ENCODE results near the gene SH2D1B.

The SH2D1B gene

DNA sequence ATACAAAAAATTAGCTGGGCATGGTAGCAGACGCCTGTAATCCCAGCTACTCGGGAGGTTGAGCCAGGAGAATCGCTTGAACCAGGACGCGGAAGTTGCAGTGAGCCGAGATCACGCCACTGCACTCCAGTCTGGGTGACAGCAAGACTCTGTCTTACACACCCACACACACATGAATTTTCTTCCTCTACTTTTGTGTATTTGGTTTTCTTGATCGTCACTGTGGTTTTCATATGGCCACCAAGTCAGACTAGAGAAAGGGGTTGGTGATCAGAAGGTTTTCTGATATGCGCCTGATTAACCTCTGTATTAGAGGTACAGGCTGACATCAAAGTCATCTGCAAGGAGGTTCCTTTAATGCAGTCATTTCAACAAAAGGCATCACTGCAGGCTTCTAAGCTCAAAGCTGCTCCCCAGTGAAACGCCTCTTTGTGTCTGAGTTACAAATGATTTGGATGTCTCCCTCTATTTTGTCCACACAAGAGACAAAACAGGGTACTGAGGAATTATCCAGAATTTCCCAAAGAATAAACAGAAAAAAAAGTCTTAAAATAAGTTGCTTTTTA, 11.1 kb downstream of the SH2D1B start:
- DNase-seq (ENCODE audit: low read depth in 1 of 2, low spot score in 1 of 2): no peak
- H3K27me3 ChIP-seq (ENCODE audit: insufficient read depth, poor library complexity, severe bottlenecking): peaks cover 14% of the 10 kb centered on the region
- no peak overlapping the region for H3K27ac ChIP-seq (replicated peaks)
- H3K4me3 ChIP-seq (replicated peaks; ENCODE audit: insufficient read depth, low read length): no peak overlapping the region
- TF ChIP-seq GABPA (IDR thresholded peaks at IDR 0.05; ENCODE audit: low read depth) (no peak), SPI1 (IDR thresholded peaks at IDR 0.05; ENCODE audit: borderline replicate concordance, low read depth) (no peak)
- TF ChIP-seq, protein P1, sequence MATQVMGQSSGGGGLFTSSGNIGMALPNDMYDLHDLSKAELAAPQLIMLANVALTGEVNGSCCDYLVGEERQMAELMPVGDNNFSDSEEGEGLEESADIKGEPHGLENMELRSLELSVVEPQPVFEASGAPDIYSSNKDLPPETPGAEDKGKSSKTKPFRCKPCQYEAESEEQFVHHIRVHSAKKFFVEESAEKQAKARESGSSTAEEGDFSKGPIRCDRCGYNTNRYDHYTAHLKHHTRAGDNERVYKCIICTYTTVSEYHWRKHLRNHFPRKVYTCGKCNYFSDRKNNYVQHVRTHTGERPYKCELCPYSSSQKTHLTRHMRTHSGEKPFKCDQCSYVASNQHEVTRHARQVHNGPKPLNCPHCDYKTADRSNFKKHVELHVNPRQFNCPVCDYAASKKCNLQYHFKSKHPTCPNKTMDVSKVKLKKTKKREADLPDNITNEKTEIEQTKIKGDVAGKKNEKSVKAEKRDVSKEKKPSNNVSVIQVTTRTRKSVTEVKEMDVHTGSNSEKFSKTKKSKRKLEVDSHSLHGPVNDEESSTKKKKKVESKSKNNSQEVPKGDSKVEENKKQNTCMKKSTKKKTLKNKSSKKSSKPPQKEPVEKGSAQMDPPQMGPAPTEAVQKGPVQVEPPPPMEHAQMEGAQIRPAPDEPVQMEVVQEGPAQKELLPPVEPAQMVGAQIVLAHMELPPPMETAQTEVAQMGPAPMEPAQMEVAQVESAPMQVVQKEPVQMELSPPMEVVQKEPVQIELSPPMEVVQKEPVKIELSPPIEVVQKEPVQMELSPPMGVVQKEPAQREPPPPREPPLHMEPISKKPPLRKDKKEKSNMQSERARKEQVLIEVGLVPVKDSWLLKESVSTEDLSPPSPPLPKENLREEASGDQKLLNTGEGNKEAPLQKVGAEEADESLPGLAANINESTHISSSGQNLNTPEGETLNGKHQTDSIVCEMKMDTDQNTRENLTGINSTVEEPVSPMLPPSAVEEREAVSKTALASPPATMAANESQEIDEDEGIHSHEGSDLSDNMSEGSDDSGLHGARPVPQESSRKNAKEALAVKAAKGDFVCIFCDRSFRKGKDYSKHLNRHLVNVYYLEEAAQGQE (IDR thresholded peaks at IDR 0.05; ENCODE audit: insufficient replicate concordance, low read depth): no peak
- TF ChIP-seq, protein P2, sequence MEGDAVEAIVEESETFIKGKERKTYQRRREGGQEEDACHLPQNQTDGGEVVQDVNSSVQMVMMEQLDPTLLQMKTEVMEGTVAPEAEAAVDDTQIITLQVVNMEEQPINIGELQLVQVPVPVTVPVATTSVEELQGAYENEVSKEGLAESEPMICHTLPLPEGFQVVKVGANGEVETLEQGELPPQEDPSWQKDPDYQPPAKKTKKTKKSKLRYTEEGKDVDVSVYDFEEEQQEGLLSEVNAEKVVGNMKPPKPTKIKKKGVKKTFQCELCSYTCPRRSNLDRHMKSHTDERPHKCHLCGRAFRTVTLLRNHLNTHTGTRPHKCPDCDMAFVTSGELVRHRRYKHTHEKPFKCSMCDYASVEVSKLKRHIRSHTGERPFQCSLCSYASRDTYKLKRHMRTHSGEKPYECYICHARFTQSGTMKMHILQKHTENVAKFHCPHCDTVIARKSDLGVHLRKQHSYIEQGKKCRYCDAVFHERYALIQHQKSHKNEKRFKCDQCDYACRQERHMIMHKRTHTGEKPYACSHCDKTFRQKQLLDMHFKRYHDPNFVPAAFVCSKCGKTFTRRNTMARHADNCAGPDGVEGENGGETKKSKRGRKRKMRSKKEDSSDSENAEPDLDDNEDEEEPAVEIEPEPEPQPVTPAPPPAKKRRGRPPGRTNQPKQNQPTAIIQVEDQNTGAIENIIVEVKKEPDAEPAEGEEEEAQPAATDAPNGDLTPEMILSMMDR (IDR thresholded peaks at IDR 0.05; ENCODE audit: insufficient read depth, low read length): no peak

DNA sequence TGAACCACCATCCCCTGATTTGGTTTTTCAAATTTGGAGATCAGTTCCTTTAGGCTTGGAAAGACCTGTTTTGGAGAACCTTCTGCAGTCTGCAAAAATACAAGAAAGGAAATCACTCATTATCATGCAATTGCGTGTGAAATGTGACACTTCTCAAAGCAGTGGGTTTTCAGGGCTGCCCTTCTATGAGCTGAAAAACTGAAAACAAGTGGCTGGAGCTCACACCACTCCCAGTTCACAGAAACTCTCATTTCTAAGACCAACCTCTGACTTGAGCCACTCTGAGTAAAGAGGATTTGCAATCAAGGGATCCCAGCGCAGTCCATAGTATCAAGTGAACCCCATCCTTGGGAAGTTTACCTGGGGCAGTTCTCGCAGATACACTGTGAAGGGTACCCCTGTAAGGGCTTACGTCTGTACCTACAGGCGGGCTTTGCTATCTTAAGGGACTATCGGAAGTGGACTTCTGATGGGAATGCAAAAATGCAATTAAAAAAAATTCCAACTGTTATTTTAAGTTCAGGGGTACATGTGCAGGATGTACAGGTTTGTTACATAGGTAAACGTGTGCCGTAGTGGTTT, 12.8 kb downstream of the SH2D1B start:
- Histone ChIP-seq H3K27ac (replicated peaks) (no peak overlapping the region), H3K4me3 (replicated peaks; ENCODE audit: insufficient read depth, low read length) (no peak overlapping the region), H3K27me3 (ENCODE audit: insufficient read depth, poor library complexity, severe bottlenecking) (peaks cover 16% of the 10 kb centered on the region)
- TF ChIP-seq GABPA (IDR thresholded peaks at IDR 0.05; ENCODE audit: low read depth): no peak
- TF ChIP-seq SPI1 (IDR thresholded peaks at IDR 0.05; ENCODE audit: borderline replicate concordance, low read depth): no peak
- TF ChIP-seq, protein P2 (IDR thresholded peaks at IDR 0.05; ENCODE audit: insufficient read depth, low read length): no peak
- TF ChIP-seq, protein P1 (IDR thresholded peaks at IDR 0.05; ENCODE audit: insufficient replicate concordance, low read depth): no peak
- no peak for DNase-seq (ENCODE audit: low read depth in 1 of 2, low spot score in 1 of 2)

DNA sequence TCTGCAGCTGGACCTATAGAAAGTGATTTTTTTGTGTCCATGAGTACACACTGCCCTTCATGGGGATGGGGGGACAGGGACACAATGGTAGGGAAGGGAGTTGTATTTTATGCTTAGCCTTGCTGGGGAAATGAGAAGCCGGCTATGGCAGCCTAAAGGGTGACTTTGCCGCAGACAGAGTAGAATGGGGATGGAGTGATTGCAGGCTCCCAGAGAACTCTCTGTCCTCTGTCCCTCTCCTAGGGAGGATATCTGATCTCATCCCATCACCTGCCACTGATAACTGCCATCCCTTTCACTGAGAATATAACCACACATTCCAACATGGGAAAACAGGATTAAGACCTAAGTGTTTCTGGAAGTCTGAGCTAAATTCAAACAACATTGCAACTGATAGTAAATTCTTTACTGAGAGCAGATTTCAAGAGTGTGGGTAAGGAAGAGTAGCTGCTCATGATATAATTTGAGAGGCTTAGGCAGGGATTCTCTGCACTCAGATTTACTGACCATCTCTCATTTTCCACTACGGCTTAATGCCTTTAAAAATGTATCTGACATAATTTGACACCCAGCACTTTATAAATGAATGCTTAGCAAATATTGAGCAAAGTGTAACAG, 13.9 kb downstream of the SH2D1B start:
- no peak overlapping the region for H3K4me3 ChIP-seq (replicated peaks; ENCODE audit: insufficient read depth, low read length)
- H3K27ac ChIP-seq (replicated peaks): no peak overlapping the region
- no peak for DNase-seq (ENCODE audit: low read depth in 1 of 2, low spot score in 1 of 2)
- TF ChIP-seq SPI1 (IDR thresholded peaks at IDR 0.05; ENCODE audit: borderline replicate concordance, low read depth) (no peak), GABPA (IDR thresholded peaks at IDR 0.05; ENCODE audit: low read depth) (no peak), POLR2AphosphoS5 (IDR thresholded peaks at IDR 0.05; ENCODE audit: low read depth) (no peak)
- TF ChIP-seq, protein P2 (IDR thresholded peaks at IDR 0.05; ENCODE audit: insufficient read depth, low read length): no peak
- TF ChIP-seq, protein P1 (IDR thresholded peaks at IDR 0.05; ENCODE audit: insufficient replicate concordance, low read depth): no peak
- peaks cover 16% of the 10 kb centered on the region for H3K27me3 ChIP-seq (ENCODE audit: insufficient read depth, poor library complexity, severe bottlenecking)
